CD14-positive monocyte (primary cell): ENCODE measurements around the gene PRTFDC1. TPM values are rescaled to one million over a fixed set of nuclear protein-coding genes. Genes with fewer than 3 reads are reported as not detected.
A peak's percentile ranks its signal among the peaks of the same experiment; 100 is the strongest.

Experiments
- DNase-seq, 3 donors: peaks; one replicate each; pipeline ENCODE4 v3.0.0-alpha.2; 2011 to 2022
- H2AFZ ChIP-seq: 2 replicates; pipeline ENCODE4 v1.6.0; 2012; ENCODE audit warnings: mild to moderate bottlenecking, low read depth, low read length, inconsistent platforms; ENCODE audit not compliant: insufficient read depth, poor library complexity, severe bottlenecking
- H3K27ac ChIP-seq, 2 donors: 1 replicate in 1 of 2; 2 replicates in 1 of 2; pipeline ENCODE4 v1.5.1; 2012 to 2013; ENCODE audit warnings: low read length in 2 of 2, control low read depth in 1 of 2, inconsistent platforms in 1 of 2, low read depth in 1 of 2, mild to moderate bottlenecking in 1 of 2
- H3K27me3 ChIP-seq, 2 donors: one replicate each; pipeline versions ENCODE4 v1.6.0 to v1.6.1; 2011 to 2013; ENCODE audit warnings: low read length in 2 of 2; ENCODE audit not compliant: control insufficient read depth in 2 of 2, insufficient read depth in 2 of 2
- H3K36me3 ChIP-seq, 2 donors: replicated peaks in 1 of 2; 1 replicate in 1 of 2; 2 replicates in 1 of 2; pipeline versions ENCODE4 v1.5.1 to v1.6.1; 2012 to 2013; ENCODE audit warnings: low read length in 2 of 2, control low read depth in 1 of 2, inconsistent platforms in 1 of 2, mild to moderate bottlenecking in 1 of 2; ENCODE audit not compliant: insufficient read depth in 2 of 2, control insufficient read depth in 1 of 2
- H3K4me1 ChIP-seq, 2 donors: 1 replicate in 1 of 2; 2 replicates in 1 of 2; pipeline versions ENCODE4 v1.5.1 to v1.6.1; 2012 to 2013; ENCODE audit warnings: low read length in 2 of 2, control low read depth in 1 of 2, inconsistent platforms in 1 of 2, mild to moderate bottlenecking in 1 of 2, moderate library complexity in 1 of 2; ENCODE audit not compliant: insufficient read depth in 2 of 2, control insufficient read depth in 1 of 2
- H3K4me2 ChIP-seq: replicated peaks from 2 replicates; pipeline ENCODE3; 2012; ENCODE audit warnings: low read length, moderate library complexity, mild to moderate bottlenecking; ENCODE audit not compliant: poor library complexity, severe bottlenecking; ENCODE audit errors: extremely low read depth
- H3K4me3 ChIP-seq, 3 experiments: fragments of 200-600 bp in 1 of 3; sonication (generic) in 1 of 3; replicated peaks in 1 of 3; 1 replicate in 2 of 3; 2 replicates in 1 of 3; pipeline ENCODE4 v1.5.1; 2011 to 2013; ENCODE audit warnings: low read length in 3 of 3, mild to moderate bottlenecking in 3 of 3, control low read depth in 2 of 3, low read depth in 2 of 3, inconsistent platforms in 1 of 3, moderate library complexity in 1 of 3
- H3K79me2 ChIP-seq: 2 replicates; pipeline ENCODE4 v1.6.0; 2012; ENCODE audit warnings: mild to moderate bottlenecking, control low read depth, inconsistent platforms, low read length, moderate library complexity; ENCODE audit not compliant: insufficient read depth
- H3K9ac ChIP-seq: 2 replicates; pipeline ENCODE4 v1.6.0; 2017; ENCODE audit warnings: low read length, mild to moderate bottlenecking; ENCODE audit not compliant: insufficient read depth, poor library complexity, severe bottlenecking
- H3K9me3 ChIP-seq, 2 donors: replicated peaks in 1 of 2; 1 replicate in 1 of 2; 2 replicates in 1 of 2; pipeline versions ENCODE4 v1.5.1 to v1.6.1; 2012 to 2013; ENCODE audit warnings: low read length in 2 of 2, control low read depth in 1 of 2; ENCODE audit not compliant: control insufficient read depth in 1 of 2, insufficient read depth in 1 of 2
- H4K20me1 ChIP-seq: 2 replicates; pipeline ENCODE4 v1.6.0; 2012; ENCODE audit warnings: mild to moderate bottlenecking, low read length, control low read depth, moderate library complexity; ENCODE audit not compliant: insufficient read depth
- H3K27ac Mint-ChIP-seq, 7 donors: one replicate each; pipeline ENCODE4 v1.8.0; 2020; ENCODE audit warnings: mild to moderate bottlenecking in 7 of 7, mixed read lengths in 7 of 7, moderate library complexity in 6 of 7, inconsistent platforms in 2 of 7
- H3K27me3 Mint-ChIP-seq, 3 donors: one replicate each; pipeline ENCODE4 v1.8.0; 2021 to 2022; ENCODE audit warnings: low read depth in 3 of 3, mild to moderate bottlenecking in 3 of 3, mixed read lengths in 3 of 3, moderate library complexity in 3 of 3, inconsistent platforms in 1 of 3
- H3K36me3 Mint-ChIP-seq, 2 donors: one replicate each; pipeline ENCODE4 v1.8.0; 2020; ENCODE audit warnings: mixed read lengths in 2 of 2, inconsistent platforms in 1 of 2, mild to moderate bottlenecking in 1 of 2
- H3K4me1 Mint-ChIP-seq: one replicate; pipeline ENCODE4 v1.8.0; 2020; ENCODE audit warnings: mild to moderate bottlenecking, mixed read lengths
- H3K4me3 Mint-ChIP-seq, 2 donors: one replicate each; pipeline ENCODE4 v1.8.0; 2020; ENCODE audit warnings: mild to moderate bottlenecking in 2 of 2, mixed read lengths in 2 of 2, moderate library complexity in 1 of 2
- H3K9me3 Mint-ChIP-seq, 7 donors: one replicate each; pipeline ENCODE4 v1.8.0; 2020 to 2022; ENCODE audit warnings: mixed read lengths in 7 of 7, mild to moderate bottlenecking in 6 of 7, moderate library complexity in 6 of 7, inconsistent platforms in 2 of 7
- WGBS: methylation state at CpG from one replicate; pipeline ENCODE4 v1.1.5; 2013; ENCODE audit warnings: missing lambda C conversion rate; ENCODE audit not compliant: insufficient coverage; 5-methylcytosine and 5-hydroxymethylcytosine counted together
- intact Hi-C, 2 donors: fragments of 100-400 bp; cut with micrococcal nuclease; formaldehyde crosslinking; loops; one replicate each; pipeline versions ENCODE4 v1.15.0 to v1.15.1; 2023
- polyA plus RNA-seq, 3 donors: library from polyadenylated mRNA; depleted of rRNA in 1 of 3; unstranded in 2 of 3; stranded (reverse) in 1 of 3; fragments of 300-500 nt in 2 of 3; fragments of >200 nt in 1 of 3; fragmentation: Illumina TruSeq in 2 of 3; gene quantifications; 1 replicate in 2 of 3; 2 replicates in 1 of 3; pipeline ENCODE4 v1.2.3, GENCODE V29; 2012 to 2021
- TF ChIP-seq, protein P1 (sequence below): fragments of 200-600 bp; IDR thresholded peaks from one replicate; pipeline ENCODE4 v1.8.0; 2022; ENCODE audit warnings: antibody characterized with exemption, mild to moderate bottlenecking

Gene PRTFDC1
- polyA plus RNA-seq, 3 donors, result not detected

- peaks cover 0 to 8% of the 10 kb centered on the region in 2 donors for H3K9me3 ChIP-seq
- peaks cover 6 to 9% (median 7%) of the 10 kb centered on the region in 7 donors for H3K9me3 Mint-ChIP-seq
- peaks cover 23% of the 10 kb centered on the region in 2 donors for H3K4me1 ChIP-seq
- H3K4me1 Mint-ChIP-seq, result peaks cover 28% of the 10 kb centered on the region
- H3K27ac Mint-ChIP-seq, result no peak overlapping the region
- intact Hi-C loops, result no loop called here
- TF ChIP-seq, protein P1, sequence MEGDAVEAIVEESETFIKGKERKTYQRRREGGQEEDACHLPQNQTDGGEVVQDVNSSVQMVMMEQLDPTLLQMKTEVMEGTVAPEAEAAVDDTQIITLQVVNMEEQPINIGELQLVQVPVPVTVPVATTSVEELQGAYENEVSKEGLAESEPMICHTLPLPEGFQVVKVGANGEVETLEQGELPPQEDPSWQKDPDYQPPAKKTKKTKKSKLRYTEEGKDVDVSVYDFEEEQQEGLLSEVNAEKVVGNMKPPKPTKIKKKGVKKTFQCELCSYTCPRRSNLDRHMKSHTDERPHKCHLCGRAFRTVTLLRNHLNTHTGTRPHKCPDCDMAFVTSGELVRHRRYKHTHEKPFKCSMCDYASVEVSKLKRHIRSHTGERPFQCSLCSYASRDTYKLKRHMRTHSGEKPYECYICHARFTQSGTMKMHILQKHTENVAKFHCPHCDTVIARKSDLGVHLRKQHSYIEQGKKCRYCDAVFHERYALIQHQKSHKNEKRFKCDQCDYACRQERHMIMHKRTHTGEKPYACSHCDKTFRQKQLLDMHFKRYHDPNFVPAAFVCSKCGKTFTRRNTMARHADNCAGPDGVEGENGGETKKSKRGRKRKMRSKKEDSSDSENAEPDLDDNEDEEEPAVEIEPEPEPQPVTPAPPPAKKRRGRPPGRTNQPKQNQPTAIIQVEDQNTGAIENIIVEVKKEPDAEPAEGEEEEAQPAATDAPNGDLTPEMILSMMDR, result no peak
- H3K36me3 Mint-ChIP-seq, result no peaks in the 10 kb centered on the region
- no peaks in the 10 kb centered on the region for H3K79me2 ChIP-seq
- no peak overlapping the region for H3K27ac ChIP-seq
- H3K4me2 ChIP-seq, result no peak overlapping the region
- H3K27me3 ChIP-seq, result no peaks in the 10 kb centered on the region
- no peak for DNase-seq
- no peaks in the 10 kb centered on the region for H3K36me3 ChIP-seq
- H3K27me3 Mint-ChIP-seq, result peaks cover 0 to 2% (median 1%) of the 10 kb centered on the region in 3 donors
- no peak overlapping the region for H3K4me3 ChIP-seq
- 86% methylated on average over 1 of the region's 1 CpG for WGBS
- H3K9ac ChIP-seq, result no peak overlapping the region
- H3K4me3 Mint-ChIP-seq, result no peak overlapping the region
- no peaks in the 10 kb centered on the region for H4K20me1 ChIP-seq
- no peak overlapping the region for H2AFZ ChIP-seq
Measured at GRCh38 chr10:24884793-24885192, 67.6 kb downstream of the PRTFDC1 start.

DNA sequence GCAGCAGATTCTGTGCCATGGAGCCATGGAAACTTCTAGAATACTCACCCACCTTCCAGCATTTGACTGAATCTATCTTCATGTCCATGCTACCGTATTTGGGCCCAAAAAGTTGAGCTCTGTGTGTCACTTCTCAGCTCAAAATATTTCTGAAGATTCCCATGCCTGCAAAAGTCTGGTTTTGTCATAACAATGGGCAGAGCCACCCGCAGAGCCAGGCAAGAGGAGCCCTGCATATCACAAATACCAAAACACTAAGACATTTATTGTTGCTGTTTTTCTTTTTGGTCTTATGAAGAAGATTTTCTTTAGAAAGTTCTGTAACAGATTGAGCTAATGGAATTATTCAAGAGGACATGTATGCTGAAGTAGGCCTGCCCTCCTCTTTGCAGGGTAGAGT, 68.1 kb downstream of the PRTFDC1 start:
- peaks cover 0 to 2% (median 1%) of the 10 kb centered on the region in 3 donors for H3K27me3 Mint-ChIP-seq
- no peak overlapping the region for H3K4me2 ChIP-seq
- H3K9me3 Mint-ChIP-seq, result peaks cover 6 to 10% (median 7%) of the 10 kb centered on the region in 7 donors
- H3K4me1 Mint-ChIP-seq, result peaks cover 30% of the 10 kb centered on the region
- intact Hi-C loops, result no loop called here
- no peak overlapping the region for H2AFZ ChIP-seq
- DNase-seq, result no peak
- H3K9me3 ChIP-seq, result peaks cover 0 to 8% of the 10 kb centered on the region in 2 donors
- H3K36me3 Mint-ChIP-seq, result no peaks in the 10 kb centered on the region
- WGBS, result 100% methylated on average over 1 of the region's 2 CpGs
- H3K36me3 ChIP-seq, result no peaks in the 10 kb centered on the region
- no peaks in the 10 kb centered on the region for H4K20me1 ChIP-seq
- H3K4me1 ChIP-seq, result peaks cover 25 to 26% of the 10 kb centered on the region in 2 donors
- H3K27me3 ChIP-seq, result no peaks in the 10 kb centered on the region
- H3K9ac ChIP-seq, result no peak overlapping the region
- no peak overlapping the region for H3K4me3 ChIP-seq
- H3K27ac Mint-ChIP-seq, result peak overlapping the region in 1 of 7 donors; percentile 32
- H3K79me2 ChIP-seq, result no peaks in the 10 kb centered on the region
- H3K4me3 Mint-ChIP-seq, result no peak overlapping the region
- H3K27ac ChIP-seq, result no peak overlapping the region
- TF ChIP-seq, protein P1, result no peak
